ENCODE data around the gene ARMC7.

Gene ARMC7

GRCh38 chr17:75061618-75062017, 48.2 kb upstream of the ARMC7 start:
- Histone ChIP-seq H4K20me1 (ENCODE audit: insufficient read depth, low read length) (no peaks in the 10 kb centered on the region), H3K4me3 (ENCODE audit: low read length) (no peak overlapping the region), H3K9ac (ENCODE audit: low read length) (no peak overlapping the region), H3K36me3 (replicated peaks; ENCODE audit: insufficient read depth, low read length) (no peaks in the 10 kb centered on the region; the same call in 1 of the 2 replicates), H3F3A (ENCODE audit: insufficient read depth, low read length) (peaks cover 15% of the 10 kb centered on the region; the same call in 1 of the 2 replicates), H2AFZ (ENCODE audit: low read length) (no peak overlapping the region), H3K4me1 (ENCODE audit: low read length) (peaks cover 18% of the 10 kb centered on the region), H3K9me2 (replicated peaks; ENCODE audit: insufficient read depth, low read length) (no peaks in the 10 kb centered on the region), H3K4me2 (ENCODE audit: low read depth, low read length) (no peak overlapping the region), H3K9me3 (replicated peaks; ENCODE audit: insufficient read depth, low read length) (no peaks in the 10 kb centered on the region), H3K27me3 (replicated peaks; ENCODE audit: insufficient read depth, low read length) (no peaks in the 10 kb centered on the region), H3K27ac (ENCODE audit: low read length) (no peak overlapping the region), H3K79me2 (ENCODE audit: low read length) (no peaks in the 10 kb centered on the region)
- TF ChIP-seq EZH2 (optimal IDR thresholded peaks at IDR 0.05; ENCODE audit: low read depth, low read length): no peak
- TF ChIP-seq EZH2phosphoT487 (IDR thresholded peaks at IDR 0.05; ENCODE audit: low read length): no peak
- TF ChIP-seq, protein P1, sequence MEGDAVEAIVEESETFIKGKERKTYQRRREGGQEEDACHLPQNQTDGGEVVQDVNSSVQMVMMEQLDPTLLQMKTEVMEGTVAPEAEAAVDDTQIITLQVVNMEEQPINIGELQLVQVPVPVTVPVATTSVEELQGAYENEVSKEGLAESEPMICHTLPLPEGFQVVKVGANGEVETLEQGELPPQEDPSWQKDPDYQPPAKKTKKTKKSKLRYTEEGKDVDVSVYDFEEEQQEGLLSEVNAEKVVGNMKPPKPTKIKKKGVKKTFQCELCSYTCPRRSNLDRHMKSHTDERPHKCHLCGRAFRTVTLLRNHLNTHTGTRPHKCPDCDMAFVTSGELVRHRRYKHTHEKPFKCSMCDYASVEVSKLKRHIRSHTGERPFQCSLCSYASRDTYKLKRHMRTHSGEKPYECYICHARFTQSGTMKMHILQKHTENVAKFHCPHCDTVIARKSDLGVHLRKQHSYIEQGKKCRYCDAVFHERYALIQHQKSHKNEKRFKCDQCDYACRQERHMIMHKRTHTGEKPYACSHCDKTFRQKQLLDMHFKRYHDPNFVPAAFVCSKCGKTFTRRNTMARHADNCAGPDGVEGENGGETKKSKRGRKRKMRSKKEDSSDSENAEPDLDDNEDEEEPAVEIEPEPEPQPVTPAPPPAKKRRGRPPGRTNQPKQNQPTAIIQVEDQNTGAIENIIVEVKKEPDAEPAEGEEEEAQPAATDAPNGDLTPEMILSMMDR (IDR thresholded peaks at IDR 0.05; ENCODE audit: low read length): no peak
- no peak for DNase-seq

GRCh38 chr17:75063201-75063600, 46.6 kb upstream of the ARMC7 start:
- DNase-seq: no peak
- Histone ChIP-seq H3K9ac (ENCODE audit: low read length) (no peak overlapping the region), H3K79me2 (ENCODE audit: low read length) (no peaks in the 10 kb centered on the region), H3K9me2 (replicated peaks; ENCODE audit: insufficient read depth, low read length) (no peaks in the 10 kb centered on the region), H3K4me3 (ENCODE audit: low read length) (no peak overlapping the region), H3K9me3 (replicated peaks; ENCODE audit: insufficient read depth, low read length) (no peaks in the 10 kb centered on the region), H3K27me3 (replicated peaks; ENCODE audit: insufficient read depth, low read length) (no peaks in the 10 kb centered on the region), H4K20me1 (ENCODE audit: insufficient read depth, low read length) (no peaks in the 10 kb centered on the region), H3F3A (ENCODE audit: insufficient read depth, low read length) (peaks cover 23% of the 10 kb centered on the region), H2AFZ (ENCODE audit: low read length) (no peak overlapping the region), H3K36me3 (replicated peaks; ENCODE audit: insufficient read depth, low read length) (no peaks in the 10 kb centered on the region; the same call in 1 of the 2 replicates), H3K4me1 (ENCODE audit: low read length) (peaks cover 27% of the 10 kb centered on the region), H3K27ac (ENCODE audit: low read length) (no peak overlapping the region), H3K4me2 (ENCODE audit: low read depth, low read length) (no peak overlapping the region)
- no peak for TF ChIP-seq EZH2phosphoT487 (IDR thresholded peaks at IDR 0.05; ENCODE audit: low read length)
- TF ChIP-seq, protein P1 (IDR thresholded peaks at IDR 0.05; ENCODE audit: low read length): no peak
- no peak for TF ChIP-seq EZH2 (optimal IDR thresholded peaks at IDR 0.05; ENCODE audit: low read depth, low read length)

GRCh38 chr17:75063626-75064025, 46.1 kb upstream of the ARMC7 start:
- no peak for DNase-seq
- Histone ChIP-seq H3K27ac (ENCODE audit: low read length) (no peak overlapping the region), H3K9me2 (replicated peaks; ENCODE audit: insufficient read depth, low read length) (no peaks in the 10 kb centered on the region), H3K36me3 (replicated peaks; ENCODE audit: insufficient read depth, low read length) (no peaks in the 10 kb centered on the region; the same call in 1 of the 2 replicates), H3F3A (ENCODE audit: insufficient read depth, low read length) (peaks cover 23% of the 10 kb centered on the region), H3K27me3 (replicated peaks; ENCODE audit: insufficient read depth, low read length) (no peaks in the 10 kb centered on the region), H3K4me2 (ENCODE audit: low read depth, low read length) (no peak overlapping the region), H3K79me2 (ENCODE audit: low read length) (no peaks in the 10 kb centered on the region), H2AFZ (ENCODE audit: low read length) (no peak overlapping the region), H4K20me1 (ENCODE audit: insufficient read depth, low read length) (no peaks in the 10 kb centered on the region), H3K4me3 (ENCODE audit: low read length) (no peak overlapping the region), H3K9ac (ENCODE audit: low read length) (no peak overlapping the region), H3K9me3 (replicated peaks; ENCODE audit: insufficient read depth, low read length) (no peaks in the 10 kb centered on the region), H3K4me1 (ENCODE audit: low read length) (peaks cover 27% of the 10 kb centered on the region)
- TF ChIP-seq, protein P1 (IDR thresholded peaks at IDR 0.05; ENCODE audit: low read length): no peak
- TF ChIP-seq EZH2 (optimal IDR thresholded peaks at IDR 0.05; ENCODE audit: low read depth, low read length): no peak
- TF ChIP-seq EZH2phosphoT487 (IDR thresholded peaks at IDR 0.05; ENCODE audit: low read length): no peak
